Neuronal stem cell (in vitro differentiated cells): Measurements from ENCODE around the gene GAS2L1.
"Not testable (repeated sequence)": the region's sequence is repeated elsewhere in the genome, so short reads cannot be mapped to it uniquely, and the experiment has no call there.

ENCODE experiments used
- DNase-seq: peaks from one replicate; pipeline ENCODE4 v3.0.0-alpha.2; 2013; ENCODE audit warnings: low spot score
- H2AFZ ChIP-seq: one replicate; pipeline ENCODE4 v1.6.1; 2013; ENCODE audit warnings: mild to moderate bottlenecking, low read length, inconsistent platforms
- H2AK5ac ChIP-seq: 2 replicates; pipeline ENCODE4 v1.6.1; 2013; ENCODE audit warnings: low read depth, mild to moderate bottlenecking, inconsistent platforms, low read length, moderate library complexity, mixed read lengths
- H2BK120ac ChIP-seq: 2 replicates; pipeline ENCODE4 v1.6.1; 2013; ENCODE audit warnings: low read depth, mild to moderate bottlenecking, inconsistent platforms, low read length, moderate library complexity, mixed read lengths
- H2BK12ac ChIP-seq: one replicate; pipeline ENCODE4 v1.6.1; 2013; ENCODE audit warnings: low read length, inconsistent platforms
- H2BK15ac ChIP-seq: 2 replicates; pipeline ENCODE4 v1.6.1; 2013; ENCODE audit warnings: mild to moderate bottlenecking, low read length, inconsistent platforms, mixed read lengths
- H2BK5ac ChIP-seq: one replicate; pipeline ENCODE4 v1.6.1; 2013; ENCODE audit warnings: inconsistent platforms, mild to moderate bottlenecking, low read length, moderate library complexity
- H3K14ac ChIP-seq: one replicate; pipeline ENCODE4 v1.6.1; 2013; ENCODE audit warnings: low read length, inconsistent platforms
- H3K18ac ChIP-seq: 2 replicates; pipeline ENCODE4 v1.6.1; 2013; ENCODE audit warnings: low read length, inconsistent platforms
- H3K23ac ChIP-seq: 2 replicates; pipeline ENCODE4 v1.6.1; 2013; ENCODE audit warnings: low read depth, mild to moderate bottlenecking, mixed read lengths, low read length, inconsistent platforms; ENCODE audit not compliant: poor library complexity
- H3K27ac ChIP-seq: replicated peaks from 3 replicates; pipeline ENCODE4 v1.5.1; 2013; ENCODE audit warnings: low read length, inconsistent platforms
- H3K27me3 ChIP-seq, 3 experiments: 2 replicates each; pipeline ENCODE4 v1.6.1; 2013; ENCODE audit warnings: low read length in 3 of 3, mild to moderate bottlenecking in 2 of 3, inconsistent platforms in 1 of 3, low read depth in 1 of 3, mixed read lengths in 1 of 3, moderate library complexity in 1 of 3; ENCODE audit not compliant: control insufficient read depth in 3 of 3, insufficient read depth in 3 of 3
- H3K36me3 ChIP-seq, 2 donors: replicated peaks in 1 of 2; 2 replicates each; pipeline ENCODE4 v1.6.1; 2013; ENCODE audit warnings: low read length in 2 of 2; ENCODE audit not compliant: control insufficient read depth in 2 of 2, insufficient read depth in 2 of 2
- H3K4ac ChIP-seq: 2 replicates; pipeline ENCODE4 v1.6.1; 2013; ENCODE audit warnings: inconsistent platforms, mild to moderate bottlenecking, low read length, moderate library complexity
- H3K4me1 ChIP-seq, 2 donors: 1 replicate in 1 of 2; 2 replicates in 1 of 2; pipeline ENCODE4 v1.6.1; 2013; ENCODE audit warnings: low read length in 2 of 2, low read depth in 1 of 2; ENCODE audit not compliant: control insufficient read depth in 2 of 2, insufficient read depth in 1 of 2
- H3K4me2 ChIP-seq: one replicate; pipeline ENCODE4 v1.6.1; 2013; ENCODE audit warnings: mild to moderate bottlenecking, low read length, inconsistent platforms; ENCODE audit not compliant: insufficient read depth, poor library complexity, severe bottlenecking
- H3K4me3 ChIP-seq, 2 donors: 2 replicates each; pipeline ENCODE4 v1.5.1; 2013; ENCODE audit warnings: low read length in 2 of 2, mild to moderate bottlenecking in 2 of 2, inconsistent platforms in 1 of 2, moderate library complexity in 1 of 2
- H3K79me1 ChIP-seq: one replicate; pipeline ENCODE4 v1.6.1; 2013; ENCODE audit warnings: low read depth, mild to moderate bottlenecking, inconsistent platforms, low read length, moderate library complexity
- H3K9ac ChIP-seq: one replicate; pipeline ENCODE4 v1.6.1; 2013; ENCODE audit warnings: mild to moderate bottlenecking, low read depth, low read length, inconsistent platforms; ENCODE audit not compliant: poor library complexity
- H3K9me3 ChIP-seq, 2 donors: replicated peaks in 1 of 2; 2 replicates each; pipeline versions ENCODE3 to v1.6.1; 2013; ENCODE audit warnings: low read length in 2 of 2, mild to moderate bottlenecking in 2 of 2, inconsistent platforms in 1 of 2, low read depth in 1 of 2, mixed read lengths in 1 of 2, moderate library complexity in 1 of 2; ENCODE audit not compliant: control insufficient read depth in 2 of 2, insufficient read depth in 1 of 2
- H4K8ac ChIP-seq: one replicate; pipeline ENCODE4 v1.6.1; 2013; ENCODE audit warnings: low read depth, mild to moderate bottlenecking, inconsistent platforms, low read length, moderate library complexity
- H4K91ac ChIP-seq: one replicate; pipeline ENCODE4 v1.6.1; 2013; ENCODE audit warnings: low read length, low read depth, mild to moderate bottlenecking, inconsistent platforms; ENCODE audit not compliant: poor library complexity
- WGBS, 2 donors: extraction: QIAGEN DNeasy Blood & Tissue Kit; methylation state at CpG; one replicate each; pipeline ENCODE4 v1.1.7; 2013; ENCODE audit warnings: missing lambda C conversion rate in 2 of 2, mixed read lengths in 1 of 2; ENCODE audit not compliant: insufficient read length in 2 of 2, insufficient replicate concordance in 1 of 2; ENCODE audit errors: extremely low coverage in 2 of 2; 5-methylcytosine and 5-hydroxymethylcytosine counted together

The GAS2L1 gene

GRCh38 chr22:29353286-29353685 lies 46.8 kb downstream of the GAS2L1 start:
- DNase-seq, result no peak
- no peak overlapping the region for H3K23ac ChIP-seq
- no peak overlapping the region for H3K4ac ChIP-seq
- no peak overlapping the region for H2BK12ac ChIP-seq
- H2BK15ac ChIP-seq, result no peak overlapping the region
- peaks cover 2% of the 10 kb centered on the region for H3K79me1 ChIP-seq
- no CpG with 5 or more reads among the region's 11 CpGs for WGBS, 2 donors
- no peaks in the 10 kb centered on the region for H3K4me1 ChIP-seq
- peaks cover 41 to 90% of the 10 kb centered on the region in 2 donors for H3K36me3 ChIP-seq
- H3K9ac ChIP-seq, result no peak overlapping the region
- H2BK5ac ChIP-seq, result no peak overlapping the region
- no peak overlapping the region for H2AFZ ChIP-seq
- H3K4me3 ChIP-seq, result no peak overlapping the region
- no peak overlapping the region for H4K91ac ChIP-seq
- H3K9me3 ChIP-seq, result no peaks in the 10 kb centered on the region
- H3K27ac ChIP-seq, result no peak overlapping the region
- no peak overlapping the region for H2AK5ac ChIP-seq
- H3K27me3 ChIP-seq, result no peaks in the 10 kb centered on the region
- no peak overlapping the region for H4K8ac ChIP-seq
- no peak overlapping the region for H3K14ac ChIP-seq
- H2BK120ac ChIP-seq, result no peak overlapping the region
- no peak overlapping the region for H3K4me2 ChIP-seq
- H3K18ac ChIP-seq, result no peak overlapping the region

GRCh38 chr22:29353860-29354259 lies 47.4 kb downstream of the GAS2L1 start:
- Histone ChIP-seq H2AK5ac (no peak overlapping the region), H3K4ac (no peak overlapping the region), H4K91ac (no peak overlapping the region), H3K14ac (no peak overlapping the region), H3K4me3 (no peak overlapping the region), H3K27me3 (no peaks in the 10 kb centered on the region), H3K4me2 (no peak overlapping the region), H3K23ac (no peak overlapping the region), H3K79me1 (peaks cover 2% of the 10 kb centered on the region), H3K4me1 (no peaks in the 10 kb centered on the region), H3K18ac (no peak overlapping the region), H3K36me3 (peaks cover 45 to 90% of the 10 kb centered on the region in 2 donors), H2BK5ac (no peak overlapping the region), H2BK120ac (no peak overlapping the region), H2BK15ac (no peak overlapping the region), H3K9ac (peak overlapping the region; percentile 36), H2BK12ac (no peak overlapping the region), H2AFZ (no peak overlapping the region), H3K27ac (no peak overlapping the region), H3K9me3 (no peaks in the 10 kb centered on the region), H4K8ac (no peak overlapping the region)
- no peak for DNase-seq
- no CpG with 5 or more reads among the region's 8 CpGs for WGBS, 2 donors

GRCh38 chr22:29357193-29357890 lies 50.9 kb downstream of the GAS2L1 start:
- H2BK5ac ChIP-seq, H3K23ac ChIP-seq, H2AFZ ChIP-seq, H3K14ac ChIP-seq, H4K91ac ChIP-seq, H3K4ac ChIP-seq, H3K4me3 ChIP-seq, DNase-seq, H2BK120ac ChIP-seq, H3K4me1 ChIP-seq, H3K9me3 ChIP-seq, H2AK5ac ChIP-seq, H3K27me3 ChIP-seq, H2BK15ac ChIP-seq, H3K18ac ChIP-seq, H3K79me1 ChIP-seq, H4K8ac ChIP-seq, H3K27ac ChIP-seq, H3K4me2 ChIP-seq, H2BK12ac ChIP-seq, H3K9ac ChIP-seq: not testable (repeated sequence)
- WGBS, 2 donors, result no CpG with 5 or more reads among the region's 12 CpGs
- peaks cover 31 to 66% of the 10 kb centered on the region in 2 donors for H3K36me3 ChIP-seq

GRCh38 chr22:29359469-29359868 lies 53.0 kb downstream of the GAS2L1 start:
- Histone ChIP-seq H2BK12ac (no peak overlapping the region), H3K27me3 (no peaks in the 10 kb centered on the region), H4K91ac (no peak overlapping the region), H3K23ac (no peak overlapping the region), H3K4me3 (no peak overlapping the region), H2AFZ (no peak overlapping the region), H3K79me1 (peaks cover under 1% of the 10 kb centered on the region), H2BK15ac (no peak overlapping the region), H4K8ac (no peak overlapping the region), H3K4me2 (no peak overlapping the region), H3K4ac (no peak overlapping the region), H2AK5ac (no peak overlapping the region), H3K9ac (no peak overlapping the region), H3K36me3 (peaks cover 15 to 48% of the 10 kb centered on the region in 2 donors), H3K9me3 (no peaks in the 10 kb centered on the region), H3K18ac (no peak overlapping the region), H3K14ac (no peak overlapping the region), H3K4me1 (peaks cover 0 to 9% of the 10 kb centered on the region in 2 donors), H2BK120ac (no peak overlapping the region), H3K27ac (no peak overlapping the region), H2BK5ac (no peak overlapping the region)
- DNase-seq, result no peak
- WGBS, 2 donors, result no CpG with 5 or more reads among the region's 9 CpGs
